WTC11 (cell line): ENCODE results near the gene SGCA.

ENCODE experiments used
- CREM ChIP-seq: sonication (generic); formaldehyde crosslinking; IDR thresholded peaks from 2 replicates; pipeline ENCODE4 v1.8.1; 2022; ENCODE audit warnings: mild to moderate bottlenecking, missing genetic modification reagents, moderate library complexity
- ELF4 ChIP-seq: sonication (generic); formaldehyde crosslinking; IDR thresholded peaks from 2 replicates; pipeline ENCODE4 v1.8.1; 2022; ENCODE audit warnings: low read depth, mild to moderate bottlenecking, moderate library complexity, missing genetic modification reagents
- ZNF138 ChIP-seq: sonication (generic); formaldehyde crosslinking; conservative IDR thresholded peaks from 2 replicates; pipeline ENCODE4 v1.8.1; 2022; ENCODE audit warnings: mild to moderate bottlenecking, moderate library complexity, missing genetic modification reagents
- TF ChIP-seq, protein P1 (sequence below): fragments of 250-450 bp; sonication (Bioruptor Pico); IDR thresholded peaks from 2 replicates; pipeline ENCODE4 v2.1.2; 2022; ENCODE audit warnings: mild to moderate bottlenecking, moderate library complexity
- TF ChIP-seq, protein P2 (sequence below): sonication (generic); formaldehyde crosslinking; IDR thresholded peaks from 2 replicates; pipeline ENCODE4 v1.8.1; 2022; ENCODE audit warnings: low read depth, missing genetic modification reagents, borderline replicate concordance
- TF ChIP-seq, protein P3 (sequence below): fragments of 200-600 bp; IDR thresholded peaks from 2 replicates; pipeline ENCODE4 v1.8.0; 2022; ENCODE audit warnings: antibody characterized with exemption
- TF ChIP-seq, protein P4 (sequence below): sonication (generic); formaldehyde crosslinking; IDR thresholded peaks from 2 replicates; pipeline ENCODE4 v1.8.1; 2022; ENCODE audit warnings: missing genetic modification reagents, borderline replicate concordance
- TF ChIP-seq, protein P5 (sequence below): sonication (generic); formaldehyde crosslinking; IDR thresholded peaks from 2 replicates; pipeline ENCODE4 v1.8.1; 2022; ENCODE audit warnings: mild to moderate bottlenecking, missing genetic modification reagents, moderate library complexity, borderline replicate concordance
- TF ChIP-seq, protein P6 (sequence below): sonication (generic); formaldehyde crosslinking; IDR thresholded peaks from 2 replicates; pipeline ENCODE4 v1.8.0; 2022; ENCODE audit warnings: mild to moderate bottlenecking, missing genetic modification reagents

DNA sequence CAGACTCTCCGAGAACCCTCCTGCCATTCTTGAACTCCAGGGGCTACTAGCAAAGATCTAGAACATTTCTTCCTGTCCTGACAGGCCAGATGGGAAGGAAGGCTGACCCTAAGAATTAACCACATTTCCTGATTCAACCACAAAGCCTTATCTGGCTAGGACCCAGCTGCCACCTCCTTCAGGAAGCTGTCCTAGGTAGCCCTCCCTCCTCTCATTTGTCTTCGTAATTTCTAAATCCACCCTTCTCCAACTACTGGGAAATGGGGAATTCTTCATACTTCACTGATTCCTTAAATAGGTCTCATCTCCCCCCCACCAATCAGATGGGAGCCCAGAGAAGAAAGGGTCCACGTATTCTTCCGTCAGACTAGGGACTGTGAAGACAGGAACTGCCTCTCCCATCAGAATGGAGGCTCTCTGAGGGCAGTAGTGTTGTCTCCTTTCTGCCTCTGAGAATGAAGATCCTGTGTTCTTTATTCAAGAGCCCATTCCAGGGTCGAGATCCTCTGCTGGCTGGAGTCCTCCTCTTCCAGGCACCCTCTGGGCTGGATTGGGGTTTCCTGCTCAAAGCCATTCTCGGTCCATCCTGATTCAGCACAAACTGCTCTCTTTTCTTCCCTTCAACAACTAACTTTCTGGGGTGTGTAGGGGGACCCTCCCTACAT lies 38.0 kb upstream of the SGCA start:
- no peak for TF ChIP-seq ZNF138 (CRISPR knock-in tag)
- TF ChIP-seq, protein P1, sequence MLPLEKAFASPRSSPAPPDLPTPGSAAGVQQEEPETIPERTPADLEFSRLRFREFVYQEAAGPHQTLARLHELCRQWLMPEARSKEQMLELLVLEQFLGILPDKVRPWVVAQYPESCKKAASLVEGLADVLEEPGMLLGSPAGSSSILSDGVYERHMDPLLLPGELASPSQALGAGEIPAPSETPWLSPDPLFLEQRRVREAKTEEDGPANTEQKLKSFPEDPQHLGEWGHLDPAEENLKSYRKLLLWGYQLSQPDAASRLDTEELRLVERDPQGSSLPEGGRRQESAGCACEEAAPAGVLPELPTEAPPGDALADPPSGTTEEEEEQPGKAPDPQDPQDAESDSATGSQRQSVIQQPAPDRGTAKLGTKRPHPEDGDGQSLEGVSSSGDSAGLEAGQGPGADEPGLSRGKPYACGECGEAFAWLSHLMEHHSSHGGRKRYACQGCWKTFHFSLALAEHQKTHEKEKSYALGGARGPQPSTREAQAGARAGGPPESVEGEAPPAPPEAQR (CRISPR knock-in tag), result no peak
- TF ChIP-seq, protein P2, sequence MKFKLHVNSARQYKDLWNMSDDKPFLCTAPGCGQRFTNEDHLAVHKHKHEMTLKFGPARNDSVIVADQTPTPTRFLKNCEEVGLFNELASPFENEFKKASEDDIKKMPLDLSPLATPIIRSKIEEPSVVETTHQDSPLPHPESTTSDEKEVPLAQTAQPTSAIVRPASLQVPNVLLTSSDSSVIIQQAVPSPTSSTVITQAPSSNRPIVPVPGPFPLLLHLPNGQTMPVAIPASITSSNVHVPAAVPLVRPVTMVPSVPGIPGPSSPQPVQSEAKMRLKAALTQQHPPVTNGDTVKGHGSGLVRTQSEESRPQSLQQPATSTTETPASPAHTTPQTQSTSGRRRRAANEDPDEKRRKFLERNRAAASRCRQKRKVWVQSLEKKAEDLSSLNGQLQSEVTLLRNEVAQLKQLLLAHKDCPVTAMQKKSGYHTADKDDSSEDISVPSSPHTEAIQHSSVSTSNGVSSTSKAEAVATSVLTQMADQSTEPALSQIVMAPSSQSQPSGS (CRISPR knock-in tag), result no peak
- TF ChIP-seq, protein P3, sequence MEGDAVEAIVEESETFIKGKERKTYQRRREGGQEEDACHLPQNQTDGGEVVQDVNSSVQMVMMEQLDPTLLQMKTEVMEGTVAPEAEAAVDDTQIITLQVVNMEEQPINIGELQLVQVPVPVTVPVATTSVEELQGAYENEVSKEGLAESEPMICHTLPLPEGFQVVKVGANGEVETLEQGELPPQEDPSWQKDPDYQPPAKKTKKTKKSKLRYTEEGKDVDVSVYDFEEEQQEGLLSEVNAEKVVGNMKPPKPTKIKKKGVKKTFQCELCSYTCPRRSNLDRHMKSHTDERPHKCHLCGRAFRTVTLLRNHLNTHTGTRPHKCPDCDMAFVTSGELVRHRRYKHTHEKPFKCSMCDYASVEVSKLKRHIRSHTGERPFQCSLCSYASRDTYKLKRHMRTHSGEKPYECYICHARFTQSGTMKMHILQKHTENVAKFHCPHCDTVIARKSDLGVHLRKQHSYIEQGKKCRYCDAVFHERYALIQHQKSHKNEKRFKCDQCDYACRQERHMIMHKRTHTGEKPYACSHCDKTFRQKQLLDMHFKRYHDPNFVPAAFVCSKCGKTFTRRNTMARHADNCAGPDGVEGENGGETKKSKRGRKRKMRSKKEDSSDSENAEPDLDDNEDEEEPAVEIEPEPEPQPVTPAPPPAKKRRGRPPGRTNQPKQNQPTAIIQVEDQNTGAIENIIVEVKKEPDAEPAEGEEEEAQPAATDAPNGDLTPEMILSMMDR, result no peak
- TF ChIP-seq, protein P4, sequence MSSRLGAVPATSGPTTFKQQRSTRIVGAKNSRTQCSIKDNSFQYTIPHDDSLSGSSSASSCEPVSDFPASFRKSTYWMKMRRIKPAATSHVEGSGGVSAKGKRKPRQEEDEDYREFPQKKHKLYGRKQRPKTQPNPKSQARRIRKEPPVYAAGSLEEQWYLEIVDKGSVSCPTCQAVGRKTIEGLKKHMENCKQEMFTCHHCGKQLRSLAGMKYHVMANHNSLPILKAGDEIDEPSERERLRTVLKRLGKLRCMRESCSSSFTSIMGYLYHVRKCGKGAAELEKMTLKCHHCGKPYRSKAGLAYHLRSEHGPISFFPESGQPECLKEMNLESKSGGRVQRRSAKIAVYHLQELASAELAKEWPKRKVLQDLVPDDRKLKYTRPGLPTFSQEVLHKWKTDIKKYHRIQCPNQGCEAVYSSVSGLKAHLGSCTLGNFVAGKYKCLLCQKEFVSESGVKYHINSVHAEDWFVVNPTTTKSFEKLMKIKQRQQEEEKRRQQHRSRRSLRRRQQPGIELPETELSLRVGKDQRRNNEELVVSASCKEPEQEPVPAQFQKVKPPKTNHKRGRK (CRISPR knock-in tag), result no peak
- TF ChIP-seq, protein P5, sequence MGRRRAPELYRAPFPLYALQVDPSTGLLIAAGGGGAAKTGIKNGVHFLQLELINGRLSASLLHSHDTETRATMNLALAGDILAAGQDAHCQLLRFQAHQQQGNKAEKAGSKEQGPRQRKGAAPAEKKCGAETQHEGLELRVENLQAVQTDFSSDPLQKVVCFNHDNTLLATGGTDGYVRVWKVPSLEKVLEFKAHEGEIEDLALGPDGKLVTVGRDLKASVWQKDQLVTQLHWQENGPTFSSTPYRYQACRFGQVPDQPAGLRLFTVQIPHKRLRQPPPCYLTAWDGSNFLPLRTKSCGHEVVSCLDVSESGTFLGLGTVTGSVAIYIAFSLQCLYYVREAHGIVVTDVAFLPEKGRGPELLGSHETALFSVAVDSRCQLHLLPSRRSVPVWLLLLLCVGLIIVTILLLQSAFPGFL (CRISPR knock-in tag), result no peak
- TF ChIP-seq ELF4 (CRISPR knock-in tag), result no peak
- TF ChIP-seq, protein P6, sequence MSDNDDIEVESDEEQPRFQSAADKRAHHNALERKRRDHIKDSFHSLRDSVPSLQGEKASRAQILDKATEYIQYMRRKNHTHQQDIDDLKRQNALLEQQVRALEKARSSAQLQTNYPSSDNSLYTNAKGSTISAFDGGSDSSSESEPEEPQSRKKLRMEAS (CRISPR knock-in tag), result no peak
- no peak for TF ChIP-seq CREM (CRISPR knock-in tag)
